T-helper 22 cell (primary cell): ENCODE results near the gene SLC25A12.
"Not testable (repeated sequence)": the region's sequence is repeated elsewhere in the genome, so short reads cannot be mapped to it uniquely, and the experiment has no call there.

Experiments
- DNase-seq: peaks from one replicate; pipeline ENCODE4 v3.0.0-alpha.2; 2020; ENCODE audit warnings: low read depth

The SLC25A12 gene

DNA sequence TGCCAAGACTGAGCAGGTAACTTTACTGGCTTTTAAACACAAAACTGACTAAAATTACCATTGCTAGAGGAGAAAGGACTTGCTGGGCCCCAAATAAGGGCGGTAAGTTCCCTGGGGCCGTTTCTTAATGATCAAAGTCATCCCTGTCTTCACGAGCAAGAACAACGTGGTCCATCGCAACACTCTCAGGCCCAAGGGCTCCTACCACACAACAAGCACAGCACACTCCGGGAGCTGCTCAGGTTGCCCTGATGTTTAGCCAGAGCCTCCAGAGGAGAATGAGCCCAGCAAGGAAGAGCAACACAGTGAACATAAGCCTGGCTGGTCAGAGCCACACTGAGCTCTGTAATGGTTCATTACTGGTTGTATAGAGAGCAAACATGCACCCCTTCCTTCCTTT is 104.1 kb downstream of the SLC25A12 start:
- no peak for DNase-seq

DNA sequence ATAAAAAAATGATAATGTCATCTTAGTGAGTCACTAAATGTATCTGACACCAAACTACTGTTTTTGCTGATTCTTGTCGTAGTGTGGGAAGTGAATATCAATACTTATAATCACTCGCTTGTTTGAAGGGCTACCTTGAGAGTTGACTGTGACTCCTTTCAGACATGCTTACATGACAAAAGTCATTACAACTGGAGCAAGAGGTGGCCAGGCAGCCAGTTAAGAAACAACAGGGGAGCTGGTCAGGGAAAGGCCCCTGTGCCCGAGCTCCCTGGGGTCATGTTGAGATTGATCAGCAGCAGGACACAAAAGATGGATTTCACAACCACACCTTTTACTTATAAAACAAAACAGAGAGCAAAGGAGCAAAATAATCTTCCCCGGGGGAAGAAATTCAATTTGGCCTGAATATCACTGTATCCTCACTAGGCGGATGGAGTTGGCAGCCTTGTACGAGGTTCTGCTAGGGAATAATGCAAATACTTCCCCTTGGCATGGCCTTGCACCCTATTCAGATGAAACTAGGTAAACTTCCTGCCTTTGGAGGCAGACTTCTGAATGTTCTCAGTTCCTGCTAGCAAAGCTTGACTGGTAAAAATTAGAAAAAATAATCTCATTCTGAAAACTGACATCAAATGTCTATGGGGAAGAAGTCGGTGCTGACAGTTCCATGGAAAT is 105.6 kb downstream of the SLC25A12 start:
- no peak for DNase-seq

DNA sequence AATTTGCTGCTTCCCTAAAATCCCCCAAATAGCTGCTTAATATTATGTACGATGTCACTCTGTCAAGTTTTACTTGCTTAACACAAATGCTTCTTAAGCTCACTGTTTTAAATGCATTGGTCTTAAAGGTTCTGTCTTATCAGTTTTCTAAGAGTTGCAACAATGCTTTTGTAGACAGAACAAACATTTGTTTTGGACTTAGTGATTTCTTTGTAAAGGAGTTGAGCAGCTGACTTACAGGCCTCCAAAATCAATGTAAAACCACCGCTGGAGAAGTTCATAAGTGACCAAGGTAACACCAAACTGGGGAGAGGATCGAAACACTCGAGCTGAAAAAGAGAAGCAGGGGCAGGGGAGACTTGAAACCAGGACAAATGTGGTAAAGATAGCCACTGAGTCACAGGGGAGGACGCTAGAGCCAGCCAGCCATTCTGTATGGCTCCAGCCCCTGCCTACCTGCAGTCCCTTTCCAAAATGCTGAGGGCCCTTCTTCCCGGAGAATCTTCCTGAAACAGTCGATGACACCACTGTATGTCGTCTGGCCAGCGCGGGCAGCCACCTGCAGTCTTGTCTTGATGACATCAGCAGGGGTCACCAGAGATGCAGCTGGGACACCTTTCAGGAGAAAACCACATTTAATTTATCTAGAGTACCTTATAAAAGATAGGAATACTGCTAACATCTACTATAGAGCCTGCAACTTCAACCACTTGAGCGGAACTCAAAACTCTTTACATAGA is 106.5 kb downstream of the SLC25A12 start:
- no peak for DNase-seq

DNA sequence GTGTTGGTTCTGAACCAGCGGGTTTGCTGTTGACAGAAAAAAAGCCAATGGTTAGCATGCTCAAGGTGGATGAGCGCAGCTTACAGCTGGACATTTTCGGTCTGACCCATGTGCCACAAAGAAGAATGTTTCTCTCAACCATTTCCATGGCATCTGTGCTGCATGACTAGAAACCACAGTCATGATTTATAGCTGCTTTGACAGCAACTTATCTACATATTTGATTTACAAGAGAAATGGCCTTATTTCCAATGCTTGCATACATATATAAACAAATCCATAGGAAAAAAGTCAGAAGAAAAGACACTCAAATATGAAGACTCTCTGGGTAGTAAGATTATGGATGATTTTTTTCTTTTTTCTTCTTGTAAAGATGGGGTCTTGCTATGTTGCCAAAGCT is 108.6 kb downstream of the SLC25A12 start:
- no peak for DNase-seq

DNA sequence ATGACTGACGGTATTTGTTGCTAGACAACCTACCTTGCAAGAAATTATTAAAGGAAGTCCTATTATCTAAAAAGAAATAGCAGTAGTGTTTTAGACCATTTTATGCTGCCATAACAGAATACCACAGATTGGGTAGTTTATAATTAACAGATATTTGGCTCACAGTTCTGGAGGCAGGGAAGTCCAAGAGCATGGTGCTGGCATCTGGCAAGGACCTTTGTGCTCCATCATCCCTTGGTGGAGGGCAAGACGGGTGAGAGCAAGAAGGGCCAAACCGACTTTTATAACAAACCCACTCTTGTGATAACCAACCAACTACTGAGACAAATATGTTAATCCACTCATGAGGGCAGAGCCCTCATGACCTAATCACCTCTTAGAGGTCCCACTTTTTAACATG is 115.5 kb downstream of the SLC25A12 start:
- no peak for DNase-seq

DNA sequence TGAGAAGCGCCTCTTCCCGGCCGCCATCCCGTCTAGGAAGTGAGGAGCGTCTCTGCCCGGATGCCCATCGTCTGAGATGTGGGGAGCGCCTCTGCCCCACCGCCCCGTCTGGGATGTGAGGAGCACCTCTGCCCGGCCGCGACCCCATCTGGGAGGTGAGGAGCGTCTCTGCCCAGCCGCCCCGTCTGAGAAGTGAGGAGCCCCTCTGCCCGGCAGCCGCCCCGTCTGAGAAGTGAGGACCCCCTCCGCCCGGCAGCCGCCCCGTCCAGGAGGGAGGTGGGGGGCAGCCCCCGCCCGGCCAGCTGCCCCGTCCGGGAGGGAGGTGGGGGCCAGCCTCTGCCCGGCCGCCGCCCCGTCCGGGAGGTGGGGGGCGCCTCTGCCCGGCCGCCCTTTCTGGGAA is 119.5 kb downstream of the SLC25A12 start:
- DNase-seq: not testable (repeated sequence)

DNA sequence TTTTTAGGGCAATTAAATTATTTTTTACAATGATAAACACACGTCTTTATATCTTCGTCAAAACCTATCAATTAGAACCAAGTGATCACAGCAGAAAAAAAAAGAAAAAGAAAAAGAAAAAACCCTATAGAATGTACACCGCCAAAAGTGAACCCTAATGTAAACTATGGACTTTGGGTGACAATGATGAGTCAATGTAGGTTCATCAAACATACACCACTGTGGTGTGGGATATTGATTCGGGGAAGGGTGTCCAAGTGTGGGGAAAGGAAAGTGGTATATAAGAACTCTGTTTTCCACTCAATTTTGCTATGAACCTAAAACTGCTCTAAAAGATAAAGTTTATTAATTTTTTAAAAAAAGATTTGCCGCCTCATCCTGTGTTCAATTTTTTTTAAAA is 121.7 kb downstream of the SLC25A12 start:
- DNase-seq: no peak

DNA sequence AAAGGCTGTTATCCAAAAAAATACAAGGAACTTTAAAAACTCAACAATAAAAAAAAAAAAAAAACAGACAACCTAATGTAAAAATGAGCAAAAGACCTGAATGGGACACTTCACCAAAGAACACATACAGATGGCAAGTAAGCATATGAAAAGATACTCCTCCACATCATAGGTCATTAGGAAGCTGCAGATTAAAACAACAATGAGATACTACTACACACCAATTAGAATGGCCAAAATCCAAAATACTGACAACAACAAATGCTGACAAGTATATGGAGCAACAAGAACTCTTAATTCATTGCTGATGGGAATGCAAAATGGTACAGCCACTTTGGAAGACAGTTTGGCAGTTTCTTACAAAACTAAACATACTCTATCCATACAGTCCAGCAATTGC is 122.6 kb downstream of the SLC25A12 start:
- DNase-seq: no peak

DNA sequence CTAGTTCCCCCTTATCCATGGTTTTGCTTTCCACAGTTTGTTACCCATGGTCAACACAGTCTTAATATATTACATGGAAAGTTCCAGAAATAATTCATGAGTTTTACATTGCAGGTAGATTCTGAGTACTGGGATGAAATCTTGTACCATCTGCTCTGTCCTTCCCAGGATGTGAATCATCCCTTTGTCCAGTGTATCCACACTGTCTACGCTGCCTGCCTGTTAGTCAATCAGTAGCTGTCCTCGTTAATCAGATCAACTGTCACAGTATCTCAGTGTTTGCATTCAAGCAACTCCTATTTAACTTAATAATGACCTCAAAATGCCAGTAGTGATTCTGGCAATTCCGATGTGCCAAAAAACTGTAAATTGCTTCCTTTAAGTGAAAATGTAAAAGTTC is 130.4 kb downstream of the SLC25A12 start:
- DNase-seq: no peak

DNA sequence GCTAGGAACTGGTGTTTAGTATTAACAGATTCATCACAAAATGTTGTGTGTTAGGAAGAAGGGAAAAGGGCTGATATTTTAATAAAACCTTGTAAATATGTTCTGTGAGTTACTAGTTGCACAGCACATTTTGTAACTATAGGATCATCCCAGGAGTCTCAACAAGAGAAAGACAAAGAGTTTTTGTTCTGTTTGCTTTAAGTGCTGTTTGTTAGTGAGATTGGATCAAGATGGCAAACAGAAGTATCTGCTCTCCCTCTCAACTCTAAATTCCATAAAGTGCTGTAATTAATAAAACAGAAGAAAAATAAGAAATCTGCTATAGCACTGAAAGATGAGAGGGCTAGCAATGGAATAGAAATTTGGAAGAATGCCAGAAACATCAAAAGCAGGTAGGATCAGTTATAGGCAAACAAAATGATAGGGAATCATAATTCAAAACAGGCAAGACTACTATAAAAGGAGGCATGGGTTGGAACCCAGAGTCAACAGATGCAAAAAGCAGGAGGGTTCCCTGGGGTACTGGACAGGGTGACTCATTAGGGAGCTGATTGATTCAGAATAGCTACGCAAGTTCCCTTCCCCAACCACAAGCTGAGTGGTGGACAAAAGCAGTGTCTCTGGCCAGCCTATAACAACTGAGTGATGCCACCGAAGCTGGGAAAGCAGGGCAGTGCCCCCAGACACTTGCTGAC is 131.0 kb downstream of the SLC25A12 start:
- DNase-seq: no peak

DNA sequence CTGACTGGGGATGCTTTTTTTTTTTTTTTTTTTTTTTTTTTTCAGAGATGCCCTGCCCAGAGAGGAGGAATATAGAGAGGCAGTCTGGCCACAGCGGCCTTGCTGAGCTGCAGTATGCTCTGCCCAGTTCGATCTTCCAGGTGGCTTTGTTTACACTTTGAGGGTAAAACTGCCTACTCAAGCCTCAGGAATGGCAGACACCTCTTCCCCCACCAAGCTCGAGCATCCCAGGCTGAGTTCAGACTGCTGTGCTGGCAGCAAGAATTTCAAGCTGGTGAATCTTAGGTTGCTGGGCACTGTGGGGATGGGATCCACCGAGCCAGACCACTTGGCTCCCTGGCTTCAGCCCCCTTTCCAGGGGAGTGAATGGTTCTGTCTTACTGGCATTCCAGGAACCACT is 132.9 kb downstream of the SLC25A12 start:
- DNase-seq: not testable (repeated sequence)

DNA sequence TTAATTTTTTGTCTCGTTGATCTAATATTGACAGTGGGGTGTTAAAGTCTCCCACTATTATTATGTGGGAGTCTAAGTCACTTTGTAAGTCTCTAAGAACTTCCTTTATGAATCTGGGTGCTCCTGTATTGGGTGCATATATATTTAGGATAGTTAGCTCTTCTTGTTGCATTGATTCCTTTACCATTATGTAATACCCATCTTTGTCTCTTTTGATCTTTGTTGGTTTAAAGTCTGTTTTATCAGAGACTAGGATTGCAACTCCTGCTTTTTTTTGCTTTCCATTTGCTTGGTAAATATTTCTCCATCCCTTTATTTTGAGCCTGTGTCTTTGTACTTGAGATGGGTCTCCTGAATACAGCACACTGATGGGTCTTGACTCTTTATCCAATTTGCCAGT is 135.3 kb downstream of the SLC25A12 start:
- not testable (repeated sequence) for DNase-seq

DNA sequence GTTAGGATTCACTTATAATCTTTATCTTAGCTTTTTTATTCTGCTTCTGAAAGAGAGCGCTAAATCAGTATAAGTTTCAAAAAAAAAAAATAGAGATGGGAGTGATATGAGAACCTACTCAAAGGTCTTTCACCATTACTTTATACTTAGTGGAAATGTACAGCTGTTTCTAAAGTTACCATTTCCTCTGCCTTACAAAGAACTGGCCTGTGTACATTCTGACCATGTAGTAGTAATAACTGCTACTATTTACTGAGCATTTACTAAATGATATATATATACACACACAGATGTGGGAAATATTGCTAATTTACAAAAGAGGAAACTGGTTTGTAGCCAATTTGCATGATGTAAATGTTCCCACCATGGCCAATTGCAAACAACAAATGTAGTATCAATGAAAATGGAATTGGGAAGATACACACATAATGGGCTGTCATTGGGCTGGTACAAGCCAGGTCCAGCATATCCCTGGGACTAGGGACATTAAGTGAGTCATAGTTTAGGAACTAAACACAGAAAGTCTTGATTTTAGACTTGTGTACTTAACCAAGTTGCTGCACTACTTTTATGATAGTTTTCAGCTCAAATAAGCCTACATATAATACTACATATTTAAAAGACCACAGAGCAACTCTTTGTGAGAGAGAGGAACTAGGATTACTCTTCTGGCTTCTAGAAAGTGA is 139.6 kb downstream of the SLC25A12 start:
- no peak for DNase-seq

DNA sequence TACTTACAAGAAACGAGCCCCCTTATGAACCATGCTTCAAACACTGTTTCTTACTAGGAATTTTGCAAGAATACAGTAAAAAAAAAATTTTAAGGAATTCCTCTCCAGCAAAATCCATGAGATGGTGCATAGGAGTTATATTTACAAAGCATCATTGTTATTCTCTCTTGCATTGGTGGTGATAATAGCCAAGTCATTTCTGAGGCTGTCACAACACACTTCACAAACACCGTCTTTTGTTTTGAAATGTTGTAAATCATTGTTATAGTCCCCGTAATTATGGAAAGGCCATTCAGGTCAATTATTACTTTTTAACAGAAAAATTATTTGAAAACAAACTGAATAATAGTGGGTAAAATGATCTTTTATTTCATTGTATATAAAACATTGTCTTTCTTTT is 146.7 kb downstream of the SLC25A12 start:
- no peak for DNase-seq

DNA sequence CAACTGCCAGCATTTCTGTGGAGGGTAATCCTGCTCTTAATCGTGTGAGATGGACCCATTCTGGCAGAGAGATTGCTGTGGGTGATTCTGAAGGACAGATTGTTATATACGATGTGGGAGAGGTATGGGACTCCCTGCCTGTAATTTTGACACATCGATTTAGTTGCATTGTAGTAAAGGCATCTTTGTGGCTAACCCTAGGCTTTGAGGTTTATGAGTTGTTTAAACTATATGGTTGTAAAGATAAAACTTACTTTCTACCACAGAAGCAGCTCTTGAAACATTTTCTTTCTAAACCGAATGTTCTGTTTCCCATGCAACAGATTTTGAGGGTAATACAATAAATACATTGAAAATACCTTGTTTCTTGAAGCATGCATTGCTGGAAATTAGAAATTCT is 148.2 kb downstream of the SLC25A12 start:
- no peak for DNase-seq

DNA sequence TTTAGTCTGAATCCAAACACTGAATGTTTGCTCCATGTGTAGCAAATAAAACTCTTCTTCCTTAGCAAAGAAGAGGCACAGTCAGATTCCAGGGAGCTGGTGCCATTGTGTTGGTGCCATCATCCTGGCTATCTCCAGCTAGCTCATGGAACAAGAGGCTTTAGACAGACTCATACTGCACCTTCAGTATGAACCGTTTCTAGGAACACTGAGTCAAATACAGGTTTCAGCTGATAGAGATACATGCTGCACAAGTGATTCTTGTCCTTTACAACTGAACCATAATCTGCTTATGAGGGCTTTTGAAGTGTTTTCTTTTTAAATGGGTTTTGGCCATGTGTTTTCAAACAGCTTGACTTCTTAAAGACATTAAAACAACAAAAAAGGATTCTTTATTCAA is 148.9 kb downstream of the SLC25A12 start:
- no peak for DNase-seq

DNA sequence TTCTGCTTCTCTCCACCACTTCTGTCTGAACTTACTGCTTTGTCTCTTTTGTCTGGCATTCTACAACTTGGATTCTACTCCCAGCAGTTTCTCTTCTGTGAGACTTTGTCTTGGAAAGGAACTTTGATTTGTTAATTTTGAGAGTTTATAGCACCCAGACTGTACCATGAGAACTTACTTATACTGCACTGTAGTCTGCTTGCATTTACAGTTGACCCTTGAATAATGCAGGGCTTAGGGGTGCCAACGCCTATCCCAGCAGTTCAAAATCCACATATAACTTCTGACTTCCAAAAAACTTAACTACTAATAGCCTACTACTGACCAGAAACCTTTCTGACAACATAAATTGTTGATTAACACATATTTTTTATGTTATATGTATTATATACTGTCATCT is 151.3 kb downstream of the SLC25A12 start:
- DNase-seq: no peak

DNA sequence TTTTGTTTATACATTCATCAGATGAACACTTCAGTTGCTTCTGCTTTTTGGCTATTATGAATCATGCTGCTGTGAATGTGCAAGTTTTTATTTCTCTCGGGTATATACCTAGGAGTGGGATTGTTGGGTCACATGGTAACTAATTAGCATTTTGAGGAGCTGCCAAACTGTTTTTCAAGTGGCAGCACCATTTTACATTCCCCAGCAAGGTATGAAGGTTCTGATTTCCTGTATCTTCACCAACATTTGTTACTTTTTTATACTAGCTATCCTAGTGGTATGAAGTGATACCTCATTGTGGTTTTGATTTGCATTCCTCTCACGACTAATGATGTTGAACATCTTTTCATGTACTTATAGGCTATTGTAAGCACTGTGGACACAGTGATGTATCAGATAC is 152.9 kb downstream of the SLC25A12 start:
- no peak for DNase-seq

DNA sequence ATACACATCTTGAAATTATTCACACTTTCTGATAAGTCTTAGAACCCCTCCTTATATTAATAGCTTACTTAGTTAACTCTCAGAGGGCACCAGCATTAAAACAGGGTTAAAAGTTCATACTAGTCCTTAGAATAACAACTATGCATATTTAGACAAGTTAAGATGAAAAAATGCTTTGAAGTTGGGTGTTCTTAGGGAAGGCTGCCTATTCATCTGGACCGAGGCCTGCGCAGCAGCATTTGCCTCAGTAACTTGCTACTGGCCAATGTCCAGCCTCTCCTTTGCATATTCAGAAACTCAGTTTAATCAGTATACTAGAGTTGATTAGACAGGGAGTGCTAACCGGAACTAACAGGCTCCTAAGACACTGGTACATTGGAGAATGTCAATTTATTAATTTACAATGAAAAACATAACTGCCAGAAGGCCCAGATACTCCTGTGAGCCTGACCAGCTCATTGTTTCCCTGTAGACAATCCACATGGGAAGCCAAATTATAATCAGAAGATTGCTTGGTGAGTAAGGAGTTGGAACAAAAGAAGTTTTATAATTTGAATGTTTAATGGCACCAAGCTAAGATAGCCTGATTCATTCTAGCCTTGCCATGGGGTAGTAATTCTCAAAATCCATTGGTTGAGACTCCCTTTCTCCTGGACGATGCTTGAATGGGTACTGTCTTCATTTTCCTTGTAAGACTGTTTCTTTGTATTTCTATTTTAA is 157.9 kb downstream of the SLC25A12 start:
- DNase-seq: no peak
